ENCODE measurements around the gene LCLAT1.

Gene LCLAT1

DNA sequence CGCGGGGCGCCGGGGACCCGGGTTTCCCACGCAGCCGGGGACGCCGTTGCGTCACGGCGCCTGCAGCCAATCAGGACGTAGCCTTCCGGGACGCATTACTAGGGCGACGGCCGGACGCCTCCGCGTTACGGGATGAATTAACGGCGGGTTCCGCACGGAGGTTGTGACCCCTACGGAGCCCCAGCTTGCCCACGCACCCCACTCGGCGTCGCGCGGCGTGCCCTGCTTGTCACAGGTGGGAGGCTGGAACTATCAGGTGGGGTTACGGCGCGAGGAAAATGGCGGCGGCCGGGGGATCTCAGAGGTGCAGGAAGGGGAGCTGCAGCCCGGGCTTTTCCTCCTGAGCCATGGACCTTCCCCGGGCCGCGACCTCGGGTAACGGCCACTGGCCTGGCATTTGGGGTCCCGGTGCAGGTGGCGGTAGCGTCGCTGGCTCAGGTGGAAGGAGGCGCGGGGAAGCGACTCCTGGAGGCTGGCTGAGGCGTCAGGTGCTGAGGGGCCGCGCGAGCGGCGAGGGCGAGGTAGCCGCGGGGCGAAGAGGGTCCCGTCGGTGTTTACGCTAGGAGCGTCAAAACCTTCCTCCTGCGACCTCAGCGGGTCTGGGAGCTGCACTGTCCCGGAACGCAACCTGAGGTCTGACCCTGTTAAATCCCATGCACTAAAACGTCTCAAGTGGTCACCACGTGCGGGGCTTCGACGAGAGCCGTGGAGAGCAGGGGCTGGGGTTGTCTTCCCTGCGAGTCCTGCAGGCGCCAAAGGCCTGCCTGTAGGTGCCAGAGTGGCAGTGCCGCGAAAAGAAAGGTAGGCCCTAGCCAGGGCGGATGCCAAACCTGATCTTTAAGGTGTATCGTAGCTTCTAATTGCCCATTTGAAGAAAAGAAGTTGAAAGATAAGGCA lies at the start of gene LCLAT1:
Gene LCLAT1 (plus strand): TSS at position 98 of the 897 bp plus-strand sequence. CDS start 78,345 bp downstream, outside the sequence.
- FAIRE-seq (no peak), DNase-seq (ENCODE audit: low spot score) (peak; percentile 33)

- DNase-seq (ENCODE audit: low spot score) (no peak), FAIRE-seq (no peak)
Observed at GRCh38 chr2:30398084-30398873, 48.8 kb upstream of the LCLAT1 start.

DNA sequence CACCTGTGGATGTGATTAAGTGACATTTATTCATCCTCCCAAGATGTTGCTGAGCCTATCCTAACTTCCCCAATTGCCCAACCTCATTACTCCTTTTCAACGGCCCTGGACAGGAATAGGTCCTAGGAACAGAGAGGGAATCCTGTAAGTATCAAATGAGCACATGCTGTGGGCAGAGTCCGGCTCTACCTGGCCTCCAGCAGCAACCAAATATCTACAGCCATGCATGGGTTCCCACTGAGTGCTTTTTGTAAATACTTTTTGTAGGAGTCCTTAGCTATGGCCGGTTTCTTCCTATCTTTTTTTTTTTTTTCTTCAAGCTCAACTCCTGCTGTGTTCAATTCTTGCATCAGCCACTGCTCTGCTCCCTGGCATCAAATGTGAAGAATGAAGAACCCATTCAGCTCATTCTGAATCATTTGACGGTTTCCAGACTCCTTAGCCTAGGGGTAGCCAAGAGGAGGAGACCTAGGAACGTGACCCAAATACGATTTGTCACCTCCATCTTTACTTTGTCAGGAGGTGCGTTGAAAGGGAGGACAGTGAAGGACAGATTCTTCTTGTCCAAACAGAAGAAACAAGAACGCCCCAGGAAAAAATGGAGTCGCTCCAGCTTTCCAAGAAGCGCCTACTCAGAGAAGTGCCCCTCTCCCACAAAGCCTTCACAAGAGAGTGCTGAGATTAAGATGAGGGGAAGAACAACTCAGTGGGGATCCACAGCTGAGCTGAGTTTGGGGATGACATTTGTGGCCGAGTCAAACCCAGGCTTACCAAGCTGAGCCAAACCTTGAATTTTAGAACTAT lies 46.7 kb upstream of the LCLAT1 start:
- no peak for FAIRE-seq
- DNase-seq (ENCODE audit: low spot score) = no peak

GRCh38 chr2:30402441-30403182 lies 44.4 kb upstream of the LCLAT1 start:
- DNase-seq (ENCODE audit: low spot score) (no peak), FAIRE-seq (no peak)

DNA sequence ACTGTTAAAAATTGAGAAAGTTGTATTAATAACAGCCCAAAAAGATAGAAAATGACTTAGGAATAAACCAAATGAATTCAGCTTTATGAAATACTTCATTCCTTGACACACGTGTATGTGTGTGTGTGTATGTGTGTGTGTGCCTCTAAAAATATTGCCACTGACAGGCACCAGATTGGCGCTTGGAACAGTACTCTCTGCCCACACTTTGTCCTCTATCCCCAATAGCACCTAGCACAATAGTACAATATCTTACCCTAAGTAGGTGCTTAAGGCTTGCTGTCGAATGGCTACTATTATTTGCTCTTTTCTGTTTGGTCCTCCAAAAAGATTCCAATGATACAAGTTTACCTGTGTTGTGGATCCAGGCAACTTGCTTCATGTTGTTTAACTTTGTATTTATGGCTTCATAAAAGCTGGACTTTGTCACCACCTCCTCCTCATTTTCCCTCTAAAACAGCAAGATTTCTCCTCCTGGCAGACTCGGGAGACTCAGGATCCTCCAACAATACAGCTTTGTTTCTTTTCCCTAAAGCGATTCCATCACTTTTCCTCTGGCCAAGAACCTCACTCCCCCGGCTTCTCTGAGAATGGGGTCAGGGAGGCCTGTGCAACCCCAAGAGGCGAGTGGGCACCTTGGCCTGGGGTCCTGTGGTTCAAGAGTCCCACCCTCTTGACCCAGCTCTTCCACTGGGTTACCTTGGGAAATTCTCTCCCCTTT lies 43.3 kb upstream of the LCLAT1 start:
- no peak for DNase-seq (ENCODE audit: low spot score)
- FAIRE-seq = no peak

GRCh38 chr2:30404319-30405259 lies 42.5 kb upstream of the LCLAT1 start:
- FAIRE-seq (no peak), DNase-seq (ENCODE audit: low spot score) (no peak)

- no peak for DNase-seq (ENCODE audit: low spot score)
- FAIRE-seq = no peak
Observed at GRCh38 chr2:30405260-30405605, 41.8 kb upstream of the LCLAT1 start.

DNA sequence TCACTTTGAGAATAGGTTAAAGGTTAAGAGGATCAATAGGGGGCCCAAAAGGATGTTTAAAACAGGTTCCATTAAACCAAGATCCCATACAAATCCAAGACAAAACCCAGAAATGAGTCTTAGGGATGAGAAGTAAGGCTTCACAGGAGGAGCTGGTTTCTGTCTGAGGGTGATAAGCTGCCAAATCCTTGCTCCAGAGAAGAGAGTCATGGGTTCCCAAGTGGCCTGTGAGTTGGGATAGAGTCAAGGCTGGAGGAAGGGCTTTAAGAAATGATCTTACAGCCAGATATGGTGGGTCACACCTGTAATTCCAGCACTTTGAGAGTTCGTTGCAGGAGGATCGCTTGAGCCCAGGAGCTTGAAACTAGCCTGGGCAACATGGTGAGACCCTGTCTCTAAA lies 40.2 kb upstream of the LCLAT1 start:
- FAIRE-seq (no peak), DNase-seq (ENCODE audit: low spot score) (no peak)

DNA sequence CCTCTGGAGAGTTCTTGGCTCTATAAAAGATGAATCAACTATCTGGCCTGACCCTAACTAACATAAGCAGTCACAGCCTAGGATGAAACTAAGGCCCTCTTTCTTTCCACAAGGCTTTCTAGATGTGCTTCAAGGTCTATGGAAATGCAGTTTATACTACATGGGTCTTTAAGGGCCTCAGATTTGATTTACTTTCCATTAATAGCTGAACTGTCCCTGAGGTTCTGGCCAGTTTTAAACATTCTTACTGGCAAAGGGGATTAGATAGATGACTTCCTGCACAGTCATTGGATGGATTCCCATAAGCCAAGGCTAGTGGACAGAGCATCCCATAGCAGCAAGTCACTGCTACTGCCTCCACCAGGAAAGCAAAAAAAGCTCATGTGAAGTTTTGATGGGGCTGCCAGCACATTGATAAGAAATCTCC lies 38.1 kb upstream of the LCLAT1 start:
- DNase-seq (ENCODE audit: low spot score) = no peak
- FAIRE-seq = no peak

- FAIRE-seq (peak; percentile 65), DNase-seq (ENCODE audit: low spot score) (peak; percentile 73)
Observed at GRCh38 chr2:30410217-30410616, 36.8 kb upstream of the LCLAT1 start.

DNA sequence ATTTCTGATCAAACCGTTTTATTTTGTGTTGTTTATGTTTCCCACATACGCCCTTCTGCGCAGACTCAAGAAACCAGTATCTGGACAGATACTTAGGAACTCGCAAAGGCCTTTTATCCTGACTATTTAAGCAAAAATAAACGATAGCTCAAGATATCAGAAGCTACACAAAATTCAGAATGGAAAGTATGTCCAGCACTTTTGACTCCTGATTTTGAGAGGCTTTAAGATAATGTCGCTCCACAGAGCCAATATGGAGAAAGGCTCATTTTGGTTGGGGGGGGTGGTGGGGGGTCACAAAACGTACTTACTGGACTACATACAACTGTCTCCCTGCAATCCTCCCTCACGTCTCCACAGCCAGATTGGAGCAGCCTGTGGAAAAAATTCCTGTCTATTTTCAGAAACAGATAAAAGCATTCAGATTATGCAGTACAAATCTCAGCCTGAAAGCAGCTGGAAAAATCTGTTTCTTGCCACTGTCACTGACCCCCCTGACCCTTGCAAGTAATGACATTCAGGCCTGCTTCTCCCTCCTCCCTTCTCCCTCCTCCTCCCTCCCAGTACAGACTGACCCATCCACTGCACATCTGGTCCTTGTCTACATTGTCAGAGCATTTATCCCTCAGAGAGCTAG lies 34.9 kb upstream of the LCLAT1 start:
- no peak for FAIRE-seq
- DNase-seq (ENCODE audit: low spot score) = no peak

GRCh38 chr2:30412684-30413570 lies 34.1 kb upstream of the LCLAT1 start:
- no peak for FAIRE-seq

GRCh38 chr2:30414961-30415360 lies 32.1 kb upstream of the LCLAT1 start:
- FAIRE-seq (no peak), DNase-seq (ENCODE audit: low spot score) (no peak)

More at GRCh38 chr2:30412684-30413570, 34.1 kb upstream of the LCLAT1 start:
- DNase-seq (ENCODE audit: low spot score) = no peak

GRCh38 chr2:30417253-30417652 lies 29.8 kb upstream of the LCLAT1 start:
- DNase-seq (ENCODE audit: low spot score) (no peak), FAIRE-seq (no peak)

DNA sequence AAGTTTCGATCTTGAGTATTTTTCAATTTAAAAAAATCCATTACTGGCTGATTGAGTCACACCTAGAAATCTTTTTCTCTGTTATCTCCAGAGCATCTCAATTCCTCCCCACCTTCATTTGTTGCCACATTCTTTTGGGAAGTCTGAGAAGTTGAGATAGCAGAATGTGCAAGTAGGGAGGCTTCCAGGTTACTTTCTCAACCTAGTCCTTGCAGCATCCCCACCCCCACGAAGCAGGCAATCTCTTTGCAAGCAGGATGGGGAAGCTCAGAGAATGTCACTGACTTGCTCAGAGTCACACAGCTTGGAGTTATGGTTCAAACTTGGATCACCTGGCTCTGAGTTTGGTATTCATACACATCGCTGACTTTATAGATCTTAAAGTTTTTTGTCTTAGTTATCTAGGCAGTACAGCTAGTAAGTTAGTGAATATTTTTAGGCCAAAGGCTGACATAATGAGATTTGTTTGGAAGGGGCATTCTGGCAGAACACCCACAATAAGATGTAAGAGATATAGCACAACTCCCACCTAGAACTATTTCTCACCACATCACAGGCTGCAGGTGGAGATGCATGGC lies 25.9 kb upstream of the LCLAT1 start:
- FAIRE-seq = no peak
- no peak for DNase-seq (ENCODE audit: low spot score)

GRCh38 chr2:30421604-30422443 lies 25.2 kb upstream of the LCLAT1 start:
- FAIRE-seq (no peak), DNase-seq (ENCODE audit: low spot score) (no peak)

Measured in RCC 7860 (cell line).